Lower leg skin (tissue), 3 donors: ENCODE measurements around the gene PNPLA4.

Experiments
- CTCF ChIP-seq, 3 donors: fragments of 450-650 bp; IDR thresholded peaks; one replicate each; pipeline ENCODE4 v1.5.1; 2016; ENCODE audit warnings: antibody characterized with exemption in 3 of 3, mild to moderate bottlenecking in 3 of 3, moderate library complexity in 2 of 3
- POLR2A ChIP-seq, 2 donors: fragments of 450-650 bp; IDR thresholded peaks; one replicate each; pipeline ENCODE4 v1.6.1; 2016 to 2017; ENCODE audit warnings: antibody characterized with exemption in 2 of 2, mild to moderate bottlenecking in 1 of 2, moderate library complexity in 1 of 2

- TF ChIP-seq CTCF (IDR thresholded peaks at IDR 0.05) (no peak), POLR2A (IDR thresholded peaks at IDR 0.05) (no peak)
Observed at GRCh38 chrX:7972586-7972985, 45.4 kb upstream of the PNPLA4 start.
